PC-3 (cell line): ENCODE results near the gene TMED9. TPM values are rescaled to one million over a fixed set of nuclear protein-coding genes. Genes with fewer than 3 reads are reported as not detected.

ENCODE experiments used
- ATAC-seq: fragments of 200-7000 bp; cut with Tn5 transposase; 2 replicates; pipeline ENCODE4 v1.9.1; 2020; ENCODE audit warnings: mild to moderate bottlenecking, moderate library complexity
- BruUV-seq: library from RNA; stranded (reverse); fragments of 400-500 nt; replicated peaks from 2 replicates; lab custom pipeline; 2021; lab: Mats Ljungman, UMichigan
- CTCF ChIA-PET: fragments of 300-600 bp; sonication (Branson Sonifier 250); formaldehyde crosslinking; loops from one replicate; lab custom pipeline; 2022; ENCODE audit warnings: antibody characterized with exemption; lab: Charles Lee
- POLR2A ChIA-PET: fragments of 300-600 bp; sonication (Branson Sonifier 250); formaldehyde crosslinking; loops from one replicate; lab custom pipeline; 2022; ENCODE audit warnings: antibody characterized with exemption; ENCODE audit not compliant: unreplicated experiment; lab: Charles Lee
- DNase-seq: peaks from one replicate; pipeline ENCODE4 v3.0.0-alpha.2; 2015
- H2AFZ ChIP-seq: fragments of 300-600 bp; sonication (generic); 2 replicates; pipeline ENCODE4 v1.6.0; 2016; ENCODE audit warnings: antibody characterized with exemption, low read length
- H3F3A ChIP-seq: fragments of 300-600 bp; sonication (generic); one replicate; pipeline ENCODE4 v1.6.0; 2017; ENCODE audit warnings: antibody characterized with exemption, low read length, control low read depth, mild to moderate bottlenecking; ENCODE audit not compliant: unreplicated experiment
- H3K27ac ChIP-seq: fragments of 300-600 bp; sonication (generic); 2 replicates; pipeline ENCODE4 v1.5.1; 2016; ENCODE audit warnings: mild to moderate bottlenecking, low read length
- H3K27me3 ChIP-seq: fragments of 300-600 bp; sonication (generic); 2 replicates; pipeline ENCODE4 v1.6.1; 2016; ENCODE audit warnings: low read length, mixed read lengths
- H3K36me3 ChIP-seq: fragments of 300-600 bp; sonication (generic); 2 replicates; pipeline ENCODE4 v1.6.1; 2016; ENCODE audit warnings: low read depth, mixed run types, low read length, mixed read lengths
- H3K4me1 ChIP-seq: fragments of 300-600 bp; sonication (generic); 2 replicates; pipeline ENCODE4 v1.5.1; 2016; ENCODE audit warnings: low read length; ENCODE audit not compliant: insufficient read depth
- H3K4me2 ChIP-seq: fragments of 300-600 bp; sonication (generic); 2 replicates; pipeline ENCODE4 v1.6.0; 2016; ENCODE audit warnings: low read length
- H3K4me3 ChIP-seq: fragments of 300-600 bp; sonication (generic); 2 replicates; pipeline ENCODE4 v1.5.1; 2016; ENCODE audit warnings: mild to moderate bottlenecking, low read length, mixed read lengths
- H3K79me2 ChIP-seq: fragments of 300-600 bp; sonication (generic); 2 replicates; pipeline ENCODE4 v1.6.1; 2017; ENCODE audit warnings: low read length, mixed read lengths
- H3K9ac ChIP-seq: fragments of 300-600 bp; sonication (generic); 2 replicates; pipeline ENCODE4 v1.6.0; 2016; ENCODE audit warnings: mild to moderate bottlenecking, low read length
- H3K9me2 ChIP-seq: fragments of 300-600 bp; sonication (generic); replicated peaks from 2 replicates; pipeline ENCODE4 v1.6.1; 2016; ENCODE audit warnings: mixed run types, low read length, mixed read lengths
- H3K9me3 ChIP-seq: fragments of 300-600 bp; sonication (generic); 2 replicates; pipeline ENCODE4 v1.6.1; 2016; ENCODE audit warnings: low read length, mixed read lengths
- H4K20me1 ChIP-seq: fragments of 300-600 bp; sonication (generic); 2 replicates; pipeline ENCODE4 v1.6.1; 2016; ENCODE audit warnings: low read length, mixed read lengths
- CTCF ChIP-seq: fragments of 300-600 bp; sonication (generic); conservative IDR thresholded peaks from 2 replicates; pipeline ENCODE4 v1.5.1; 2017; ENCODE audit warnings: antibody characterized with exemption, low read depth, mild to moderate bottlenecking, low read length
- EZH2 ChIP-seq: fragments of 300-600 bp; sonication (generic); IDR thresholded peaks from one replicate; pipeline ENCODE4 v1.6.1; 2017; ENCODE audit warnings: antibody characterized with exemption, mild to moderate bottlenecking, low read length; ENCODE audit not compliant: unreplicated experiment
- EZH2phosphoT487 ChIP-seq: fragments of 300-600 bp; sonication (generic); IDR thresholded peaks from 2 replicates; pipeline ENCODE4 v1.6.1; 2018; ENCODE audit warnings: mild to moderate bottlenecking, antibody characterized with exemption, low read length, borderline replicate concordance
- intact Hi-C: fragments of 100-400 bp; cut with micrococcal nuclease; formaldehyde crosslinking; loops from 2 replicates; pipeline ENCODE4 v1.9.0; 2023
- total RNA-seq: library from RNA; depleted of rRNA; stranded (reverse); fragments of >200 nt; gene quantifications from 2 replicates; pipeline ENCODE4 v1.2.3, GENCODE V29; 2014

Gene TMED9
- total RNA-seq, 1 experiment from 2014 or later = 217 TPM

GRCh38 chr5:177575488-177575887 lies 16.5 kb upstream of the TMED9 start:
- no peaks in the 10 kb centered on the region for H3K9me3 ChIP-seq
- no peak for DNase-seq
- ChIA-PET POLR2A (no interaction called here), CTCF (no interaction called here)
- peaks cover 10% of the 10 kb centered on the region; the same call in 1 of the 2 replicates for H3K27me3 ChIP-seq
- no peaks in the 10 kb centered on the region for H3K36me3 ChIP-seq
- intact Hi-C loops = no loop called here
- no peak overlapping the region for H3K4me3 ChIP-seq
- no peaks in the 10 kb centered on the region for H4K20me1 ChIP-seq
- no peak for TF ChIP-seq EZH2
- TF ChIP-seq EZH2phosphoT487 = no peak
- no peak for TF ChIP-seq CTCF
- H3K9ac ChIP-seq = no peak overlapping the region
- ATAC-seq = no peak
- H3F3A ChIP-seq = no peaks in the 10 kb centered on the region
- no peak overlapping the region for H3K4me2 ChIP-seq
- no peak overlapping the region for H2AFZ ChIP-seq
- no peaks in the 10 kb centered on the region for H3K4me1 ChIP-seq
- BruUV-seq = no TSS peak
- H3K9me2 ChIP-seq = no peaks in the 10 kb centered on the region
- H3K27ac ChIP-seq = no peak overlapping the region
- no peaks in the 10 kb centered on the region for H3K79me2 ChIP-seq

- Histone ChIP-seq H4K20me1 (no peaks in the 10 kb centered on the region), H3K4me3 (no peak overlapping the region), H3K9me2 (no peaks in the 10 kb centered on the region), H3K79me2 (no peaks in the 10 kb centered on the region), H3K4me1 (no peaks in the 10 kb centered on the region), H3K4me2 (no peak overlapping the region), H3K27me3 (peaks cover 10% of the 10 kb centered on the region; the same call in 1 of the 2 replicates), H2AFZ (no peak overlapping the region), H3F3A (no peaks in the 10 kb centered on the region), H3K9ac (no peak overlapping the region), H3K36me3 (no peaks in the 10 kb centered on the region), H3K9me3 (no peaks in the 10 kb centered on the region), H3K27ac (no peak overlapping the region)
- TF ChIP-seq CTCF (peak; percentile 38; the same call in 1 of the 2 replicates), EZH2 (no peak), EZH2phosphoT487 (no peak)
- peak; percentile 31 for DNase-seq
- ChIA-PET CTCF (interaction anchor here (0.5 to 0.6 kb wide), 2 partner anchors 41 to 150 kb away, joined by 7 read pairs; partner anchors contain the start of gene GRK6), POLR2A (no interaction called here)
- intact Hi-C loops = no loop called here
- peak; percentile 43; the same call in 1 of the 2 replicates for ATAC-seq
- no TSS peak for BruUV-seq
Measured at GRCh38 chr5:177576169-177576568, 15.8 kb upstream of the TMED9 start.

- no peaks in the 10 kb centered on the region for H3K4me1 ChIP-seq
- POLR2A ChIA-PET = no interaction called here
- no peak overlapping the region for H3K4me3 ChIP-seq
- H3K9me2 ChIP-seq = no peaks in the 10 kb centered on the region
- H3K27me3 ChIP-seq = peaks cover 12% of the 10 kb centered on the region; the same call in 1 of the 2 replicates
- no peak overlapping the region for H3K9ac ChIP-seq
- no peak for DNase-seq
- ATAC-seq = no peak
- no peaks in the 10 kb centered on the region for H3K36me3 ChIP-seq
- TF ChIP-seq EZH2 = no peak
- BruUV-seq = no TSS peak
- no peaks in the 10 kb centered on the region for H3K9me3 ChIP-seq
- no peak overlapping the region for H3K4me2 ChIP-seq
- no peaks in the 10 kb centered on the region for H3K79me2 ChIP-seq
- H2AFZ ChIP-seq = no peak overlapping the region
- CTCF ChIA-PET = no interaction called here
- no peaks in the 10 kb centered on the region for H3F3A ChIP-seq
- intact Hi-C loops = no loop called here
- no peaks in the 10 kb centered on the region for H4K20me1 ChIP-seq
- H3K27ac ChIP-seq = no peak overlapping the region
Measured at GRCh38 chr5:177578316-177578715, 13.7 kb upstream of the TMED9 start.
